ENCODE data around the gene TTC13. TPM values are rescaled to one million over a fixed set of nuclear protein-coding genes. Genes with fewer than 3 reads are reported as not detected.
A peak's percentile ranks its signal among the peaks of the same experiment; 100 is the strongest.

TTC13 gene
- total and polyA plus RNA-seq, 2 of the 4 experiments (the other 2 are of a cell fraction): 6.1 to 9.1 TPM

- H2BK20ac ChIP-seq (ENCODE audit: low read depth, low read length): peak overlapping the region; percentile 60; the same call in 1 of the 2 replicates
- ChIA-PET CTCF (no interaction called here), POLR2A (ENCODE audit: unreplicated experiment) (no interaction called here)
- TF ChIP-seq MXI1 (IDR thresholded peaks at IDR 0.05; ENCODE audit: borderline replicate concordance, low read depth, low read length) (no peak), CEBPB (IDR thresholded peaks at IDR 0.05; ENCODE audit: low read depth, low read length) (peak; percentile 33; the same call in 1 of the 2 replicates)
- H3K4me3 ChIP-seq (ENCODE audit: insufficient read depth, low read depth, low read length): no peak overlapping the region
- peaks cover 10% of the 10 kb centered on the region for H3K36me3 ChIP-seq (ENCODE audit: control insufficient read depth, insufficient read depth, low read length)
- no peak overlapping the region for H3K4me2 ChIP-seq (ENCODE audit: low read depth, low read length)
- 0 out of 2 replicates have a peak overlapping the region, but pooled peaks have one; percentile 25 for H3K23ac ChIP-seq (ENCODE audit: low read depth, low read length)
- peak overlapping the region; percentile 54 for H3K4ac ChIP-seq (ENCODE audit: low read depth, low read length)
- no TSS peak for BruUV-seq (replicated peaks)
- 82% methylated on average over 13 of the region's 14 CpGs; no CpG with 5 or more reads in 1 of the 2 experiments for WGBS, 2 experiments (ENCODE audit: extremely low coverage in 2 of 2, insufficient read length in 1 of 2)
- ATAC-seq (ENCODE audit: low read depth) (no peak), DNase-seq (peak; percentile 28)
- H3K9ac ChIP-seq (ENCODE audit: low read depth, low read length): no peak overlapping the region
- intact Hi-C loops (cut with micrococcal nuclease) (no loop called here), dilution Hi-C loops (cut with HindIII; ENCODE audit: low sequenced_read_pairs, unreplicated experiment) (no loop called here), in situ Hi-C loops (cut with MboI; ENCODE audit: low sequenced_read_pairs) (no loop called here)
- no peaks in the 10 kb centered on the region for H4K20me1 ChIP-seq (ENCODE audit: insufficient read depth, low read length)
- peak overlapping the region; percentile 8 for H2AK9ac ChIP-seq (replicated peaks; ENCODE audit: low read depth, low read length, poor library complexity)
- H4K91ac ChIP-seq (ENCODE audit: insufficient read depth, low read depth, low read length): peak overlapping the region; percentile 53; the same call in 1 of the 2 replicates
- no peak overlapping the region for H3K18ac ChIP-seq (ENCODE audit: low read depth, low read length)
- peaks cover 9% of the 10 kb centered on the region for H3K4me1 ChIP-seq (ENCODE audit: control insufficient read depth, insufficient read depth, low read length)
- no peak overlapping the region for H3K27ac ChIP-seq (ENCODE audit: insufficient read depth, low read length)
- peaks cover 0 to 11% of the 10 kb centered on the region in 2 experiments; a peak in 1 of 4 replicates for H3K79me1 ChIP-seq (ENCODE audit: low read depth in 1 of 2, low read length in 2 of 2)
- peak overlapping the region; percentile 55 for H2BK120ac ChIP-seq (ENCODE audit: low read depth, low read length)
- H2BK15ac ChIP-seq (ENCODE audit: low read depth, low read length): peak overlapping the region; percentile 59; the same call in 1 of the 3 replicates
- peak overlapping the region; percentile 8 for H2BK5ac ChIP-seq (ENCODE audit: low read depth, low read length, poor library complexity, severe bottlenecking)
- H2AK5ac ChIP-seq (ENCODE audit: low read depth, low read length): peak overlapping the region; percentile 68; the same call in 1 of the 2 replicates
- peak overlapping the region; percentile 52; the same call in 1 of the 2 replicates for H3K14ac ChIP-seq (replicated peaks; ENCODE audit: low read depth, low read length)
- no peak overlapping the region for H3K56ac ChIP-seq (ENCODE audit: extremely low read depth, insufficient read depth, low read length)
- no peak overlapping the region for H4K5ac ChIP-seq (ENCODE audit: low read depth, low read length)
- no peaks in the 10 kb centered on the region for H3K27me3 ChIP-seq (ENCODE audit: control insufficient read depth, insufficient read depth, low read length)
- H2AFZ ChIP-seq (replicated peaks; ENCODE audit: low read length, poor library complexity): peak overlapping the region; percentile 40
- peak overlapping the region; percentile 27 to 55; a peak in 3 of 4 replicates for H4K8ac ChIP-seq (ENCODE audit: low read depth in 2 of 2, low read length in 2 of 2)
- peaks cover 15% of the 10 kb centered on the region for H3K9me1 ChIP-seq (ENCODE audit: insufficient read depth, low read length)
- H3K9me3 ChIP-seq (ENCODE audit: control insufficient read depth, insufficient read depth, low read length): no peaks in the 10 kb centered on the region
These were observed 41.5 kb upstream of the TTC13 start for GRCh38 chr1:231020139-231020601.
